Mesenchymal stem cell (in vitro differentiated cells and primary cell): ENCODE data around the gene PKD1L1.

ENCODE experiments used
- DNase-seq: peaks from one replicate; pipeline ENCODE4 v3.0.0-alpha.2; 2013
- H2AFZ ChIP-seq: one replicate; pipeline ENCODE4 v1.6.1; 2013; ENCODE audit warnings: low read depth, mild to moderate bottlenecking, control low read depth, inconsistent platforms, low read length, moderate library complexity
- H2AK5ac ChIP-seq: 2 replicates; pipeline ENCODE4 v1.6.1; 2013; ENCODE audit warnings: low read length, moderate library complexity, mild to moderate bottlenecking, inconsistent platforms; ENCODE audit not compliant: severe bottlenecking
- H2BK120ac ChIP-seq: one replicate; pipeline ENCODE4 v1.6.1; 2013; ENCODE audit warnings: low read depth, mild to moderate bottlenecking, inconsistent platforms, low read length, moderate library complexity
- H2BK12ac ChIP-seq, 2 experiments: one replicate each; pipeline ENCODE4 v1.6.1; 2013; ENCODE audit warnings: inconsistent platforms in 2 of 2, low read length in 2 of 2, mild to moderate bottlenecking in 2 of 2, moderate library complexity in 2 of 2, control low read depth in 1 of 2
- H2BK15ac ChIP-seq: one replicate; pipeline ENCODE4 v1.6.1; 2013; ENCODE audit warnings: mild to moderate bottlenecking, low read depth, inconsistent platforms; ENCODE audit not compliant: poor library complexity, severe bottlenecking
- H2BK5ac ChIP-seq: 2 replicates; pipeline ENCODE4 v1.6.1; 2013; ENCODE audit warnings: low read depth, mild to moderate bottlenecking, low read length, control low read depth, inconsistent platforms; ENCODE audit not compliant: poor library complexity, severe bottlenecking
- H3K14ac ChIP-seq, 2 experiments: one replicate each; pipeline ENCODE4 v1.6.1; 2013; ENCODE audit warnings: inconsistent platforms in 2 of 2, low read length in 2 of 2, control low read depth in 1 of 2, mild to moderate bottlenecking in 1 of 2, moderate library complexity in 1 of 2
- H3K18ac ChIP-seq, 2 experiments: one replicate each; pipeline ENCODE4 v1.6.1; 2013; ENCODE audit warnings: inconsistent platforms in 2 of 2, low read length in 2 of 2, control low read depth in 1 of 2, low read depth in 1 of 2, mild to moderate bottlenecking in 1 of 2
- H3K23ac ChIP-seq, 2 experiments: one replicate each; pipeline ENCODE4 v1.6.1; 2013; ENCODE audit warnings: inconsistent platforms in 2 of 2, low read length in 2 of 2, mild to moderate bottlenecking in 2 of 2, moderate library complexity in 2 of 2, control low read depth in 1 of 2
- H3K27ac ChIP-seq: 2 replicates; pipeline ENCODE4 v1.5.1; 2013; ENCODE audit warnings: mild to moderate bottlenecking, moderate library complexity, low read length, control low read depth, inconsistent platforms; ENCODE audit not compliant: poor library complexity, severe bottlenecking
- H3K27me3 ChIP-seq, 2 experiments: 2 replicates each; pipeline versions ENCODE4 v1.6.1 to v1.7.0; 2013; ENCODE audit warnings: low read length in 2 of 2, mild to moderate bottlenecking in 2 of 2, moderate library complexity in 2 of 2, control low read depth in 1 of 2, inconsistent platforms in 1 of 2; ENCODE audit not compliant: control insufficient read depth in 1 of 2, insufficient read depth in 1 of 2
- H3K36me3 ChIP-seq, 2 experiments: 2 replicates each; pipeline versions ENCODE4 v1.6.1 to v1.7.0; 2013; ENCODE audit warnings: low read length in 2 of 2, control low read depth in 1 of 2, inconsistent platforms in 1 of 2, low read depth in 1 of 2, mild to moderate bottlenecking in 1 of 2; ENCODE audit not compliant: insufficient read depth in 2 of 2, control insufficient read depth in 1 of 2
- H3K4ac ChIP-seq, 2 experiments: one replicate each; pipeline ENCODE4 v1.6.1; 2013; ENCODE audit warnings: inconsistent platforms in 2 of 2, low read length in 2 of 2, mild to moderate bottlenecking in 2 of 2, moderate library complexity in 2 of 2, control low read depth in 1 of 2, low read depth in 1 of 2
- H3K4me1 ChIP-seq: 2 replicates; pipeline ENCODE4 v1.6.1; 2013; ENCODE audit warnings: low read depth, low read length, control low read depth; ENCODE audit not compliant: control insufficient read depth, insufficient read depth
- H3K4me2 ChIP-seq: 2 replicates; pipeline ENCODE4 v1.6.1; 2013; ENCODE audit warnings: low read length, mild to moderate bottlenecking, inconsistent platforms; ENCODE audit not compliant: poor library complexity, severe bottlenecking
- H3K4me3 ChIP-seq, 2 experiments: 2 replicates each; pipeline versions ENCODE4 v1.5.1 to v1.7.0; 2013; ENCODE audit warnings: low read length in 2 of 2, mild to moderate bottlenecking in 2 of 2, control low read depth in 1 of 2, low read depth in 1 of 2; ENCODE audit not compliant: insufficient read depth in 1 of 2
- H3K79me1 ChIP-seq: replicated peaks from 2 replicates; pipeline ENCODE4 v1.6.1; 2013; ENCODE audit warnings: mild to moderate bottlenecking, control low read depth, low read length, inconsistent platforms; ENCODE audit not compliant: poor library complexity, severe bottlenecking
- H3K9ac ChIP-seq: 2 replicates; pipeline ENCODE4 v1.7.0; 2013; ENCODE audit warnings: mild to moderate bottlenecking, low read length, moderate library complexity
- H3K9me3 ChIP-seq: 2 replicates; pipeline ENCODE4 v1.7.0; 2013; ENCODE audit warnings: mild to moderate bottlenecking, low read length; ENCODE audit not compliant: control insufficient read depth
- H4K8ac ChIP-seq: one replicate; pipeline ENCODE4 v1.6.1; 2013; ENCODE audit warnings: inconsistent platforms, mild to moderate bottlenecking, low read length, moderate library complexity
- H4K91ac ChIP-seq: one replicate; pipeline ENCODE4 v1.6.1; 2013; ENCODE audit warnings: mild to moderate bottlenecking, low read length, inconsistent platforms
- WGBS: methylation state at CpG from one replicate; pipeline ENCODE4 v1.1.7; 2013; ENCODE audit warnings: mixed read lengths; 5-methylcytosine and 5-hydroxymethylcytosine counted together

PKD1L1 gene

GRCh38 chr7:47743965-47744591, 204.2 kb downstream of the PKD1L1 start:
- peak; percentile 64 for DNase-seq
- H3K36me3 ChIP-seq, result no peaks in the 10 kb centered on the region
- H2BK15ac ChIP-seq, result peak overlapping the region; percentile 62
- peak overlapping the region; percentile 43 for H2AK5ac ChIP-seq
- H3K4ac ChIP-seq, result peak overlapping the region; percentile 96 to 98
- H3K4me2 ChIP-seq, result peak overlapping the region; percentile 6
- H2BK12ac ChIP-seq, result peak overlapping the region; percentile 99 to 100
- H2AFZ ChIP-seq, result peak overlapping the region; percentile 83
- peak overlapping the region; percentile 98 to 99 for H3K18ac ChIP-seq
- peak overlapping the region; percentile 100 for H4K8ac ChIP-seq
- peaks cover 0 to 31% of the 10 kb centered on the region in 2 experiments for H3K27me3 ChIP-seq
- no peak overlapping the region for H2BK5ac ChIP-seq
- H3K79me1 ChIP-seq, result no peaks in the 10 kb centered on the region
- peak overlapping the region in 1 of 2 experiments; percentile 98 for H3K14ac ChIP-seq
- no peaks in the 10 kb centered on the region for H3K9me3 ChIP-seq
- H3K9ac ChIP-seq, result no peak overlapping the region
- peak overlapping the region; percentile 96 for H2BK120ac ChIP-seq
- 31% methylated on average over 25 of the region's 25 CpGs for WGBS
- H3K23ac ChIP-seq, result peak overlapping the region in 1 of 2 experiments; percentile 98
- H4K91ac ChIP-seq, result peak overlapping the region; percentile 100
- H3K4me3 ChIP-seq, result no peak overlapping the region
- H3K27ac ChIP-seq, result no peak overlapping the region
- peaks cover 7% of the 10 kb centered on the region for H3K4me1 ChIP-seq

GRCh38 chr7:47741984-47742383, 206.3 kb downstream of the PKD1L1 start:
- Histone ChIP-seq H3K18ac (no peak overlapping the region), H3K9me3 (no peaks in the 10 kb centered on the region), H3K27ac (no peak overlapping the region), H3K4me1 (peaks cover 7% of the 10 kb centered on the region), H3K36me3 (no peaks in the 10 kb centered on the region), H2AK5ac (no peak overlapping the region), H4K91ac (no peak overlapping the region), H3K4me2 (no peak overlapping the region), H3K14ac (no peak overlapping the region), H3K4ac (no peak overlapping the region), H3K79me1 (no peaks in the 10 kb centered on the region), H3K23ac (no peak overlapping the region), H3K4me3 (no peak overlapping the region), H3K27me3 (peaks cover 0 to 42% of the 10 kb centered on the region in 2 experiments), H2BK15ac (no peak overlapping the region), H2BK12ac (no peak overlapping the region), H2BK120ac (no peak overlapping the region), H2AFZ (no peak overlapping the region), H2BK5ac (no peak overlapping the region), H4K8ac (no peak overlapping the region), H3K9ac (no peak overlapping the region)
- peak; percentile 45 for DNase-seq
- WGBS, result 48% methylated on average over 4 of the region's 6 CpGs

- no peak overlapping the region for H3K27ac ChIP-seq
- no peak overlapping the region for H3K4ac ChIP-seq
- DNase-seq, result peak; percentile 43
- H3K79me1 ChIP-seq, result no peaks in the 10 kb centered on the region
- H4K8ac ChIP-seq, result no peak overlapping the region
- H4K91ac ChIP-seq, result no peak overlapping the region
- H3K18ac ChIP-seq, result no peak overlapping the region
- peaks cover 7% of the 10 kb centered on the region for H3K4me1 ChIP-seq
- no peak overlapping the region for H3K4me3 ChIP-seq
- H3K9me3 ChIP-seq, result no peaks in the 10 kb centered on the region
- H3K27me3 ChIP-seq, result peaks cover 0 to 50% of the 10 kb centered on the region in 2 experiments
- no peak overlapping the region for H2BK5ac ChIP-seq
- H2BK12ac ChIP-seq, result no peak overlapping the region
- no peak overlapping the region for H2AFZ ChIP-seq
- H2AK5ac ChIP-seq, result no peak overlapping the region
- no peak overlapping the region for H3K23ac ChIP-seq
- no peaks in the 10 kb centered on the region for H3K36me3 ChIP-seq
- H2BK120ac ChIP-seq, result peak overlapping the region; percentile 27
- no peak overlapping the region for H3K14ac ChIP-seq
- no peak overlapping the region for H3K4me2 ChIP-seq
- 38% methylated on average over 5 of the region's 8 CpGs for WGBS
- H2BK15ac ChIP-seq, result peak overlapping the region; percentile 6
- no peak overlapping the region for H3K9ac ChIP-seq
Observed at GRCh38 chr7:47739891-47740290, 208.4 kb downstream of the PKD1L1 start.

- H3K79me1 ChIP-seq, result no peaks in the 10 kb centered on the region
- H2BK12ac ChIP-seq, result peak overlapping the region; percentile 2 to 100
Observed at GRCh38 chr7:47739301-47739875, 208.9 kb downstream of the PKD1L1 start.

More at GRCh38 chr7:47739301-47739875, 208.9 kb downstream of the PKD1L1 start:
- Histone ChIP-seq H3K4me1 (peaks cover 10% of the 10 kb centered on the region), H2AK5ac (peak overlapping the region; percentile 12), H2BK15ac (no peak overlapping the region), H3K14ac (peak overlapping the region in 1 of 2 experiments; percentile 91), H4K8ac (peak overlapping the region; percentile 57), H3K23ac (no peak overlapping the region), H3K27me3 (peaks cover 0 to 55% of the 10 kb centered on the region in 2 experiments), H3K4ac (peak overlapping the region in 1 of 2 experiments; percentile 93), H3K9ac (no peak overlapping the region), H3K18ac (peak overlapping the region; percentile 33 to 92), H2BK5ac (no peak overlapping the region), H3K9me3 (no peaks in the 10 kb centered on the region), H2BK120ac (no peak overlapping the region), H3K4me2 (no peak overlapping the region), H3K4me3 (no peak overlapping the region), H3K27ac (no peak overlapping the region), H3K36me3 (no peaks in the 10 kb centered on the region), H2AFZ (no peak overlapping the region), H4K91ac (peak overlapping the region; percentile 16)
- no peak for DNase-seq
- WGBS, result 74% methylated on average over 5 of the region's 9 CpGs
